Inflammatory macrophage treated with lipopolysaccharide for 4 hours (primary cell): Measurements from ENCODE around the gene CADM2.
"Not testable (repeated sequence)": the region's sequence is repeated elsewhere in the genome, so short reads cannot be mapped to it uniquely, and the experiment has no call there.

Experiments
- DNase-seq: peaks from one replicate; pipeline ENCODE4 v3.0.0-alpha.2; 2020

CADM2 gene

GRCh38 chr3:84958495-84959469 lies at the start of gene CADM2:
CADM2 (plus strand) TSS chr3:84958989.
- peak; percentile 70 for DNase-seq

- DNase-seq = not testable (repeated sequence)
Measured at GRCh38 chr3:84918592-84918991, 40.2 kb upstream of the CADM2 start.

GRCh38 chr3:84922682-84923081 lies 36.1 kb upstream of the CADM2 start:
- DNase-seq = no peak

- no peak for DNase-seq
Measured at GRCh38 chr3:84925571-84925970, 33.2 kb upstream of the CADM2 start.

- DNase-seq = no peak
Measured at GRCh38 chr3:84943379-84943778, 15.4 kb upstream of the CADM2 start.

GRCh38 chr3:84946240-84946639 lies 12.5 kb upstream of the CADM2 start:
- no peak for DNase-seq

GRCh38 chr3:84959470-84960271 lies 882 bp downstream of the CADM2 start:
- no peak for DNase-seq

GRCh38 chr3:84960581-84960980 lies 1.8 kb downstream of the CADM2 start:
- DNase-seq = no peak

GRCh38 chr3:84961011-84961410 lies 2.2 kb downstream of the CADM2 start:
- DNase-seq = no peak

- no peak for DNase-seq
Measured at GRCh38 chr3:84961521-84962255, 2.9 kb downstream of the CADM2 start.

GRCh38 chr3:84962415-84962814 lies 3.6 kb downstream of the CADM2 start:
- DNase-seq = no peak

- DNase-seq = no peak
Measured at GRCh38 chr3:84963137-84963536, 4.3 kb downstream of the CADM2 start.

GRCh38 chr3:84965141-84965540 lies 6.4 kb downstream of the CADM2 start:
- no peak for DNase-seq

- no peak for DNase-seq
Measured at GRCh38 chr3:84967767-84968581, 9.2 kb downstream of the CADM2 start.

GRCh38 chr3:84968701-84969235 lies 10.0 kb downstream of the CADM2 start:
- no peak for DNase-seq

GRCh38 chr3:84974347-84974746 lies 15.6 kb downstream of the CADM2 start:
- DNase-seq = no peak

- DNase-seq = no peak
Measured at GRCh38 chr3:84977021-84977420, 18.2 kb downstream of the CADM2 start.

GRCh38 chr3:84978843-84979242 lies 20.1 kb downstream of the CADM2 start:
- DNase-seq = no peak

- DNase-seq = no peak
Measured at GRCh38 chr3:84980011-84980410, 21.2 kb downstream of the CADM2 start.

- DNase-seq = no peak
Measured at GRCh38 chr3:84980456-84980855, 21.7 kb downstream of the CADM2 start.

- no peak for DNase-seq
Measured at GRCh38 chr3:84983490-84983889, 24.7 kb downstream of the CADM2 start.

- no peak for DNase-seq
Measured at GRCh38 chr3:84984429-84984828, 25.6 kb downstream of the CADM2 start.
